ENCODE results near the gene PRR19.

PRR19 gene

GRCh38 chr19:42333018-42333417 lies 31.1 kb downstream of the PRR19 start:
- TF ChIP-seq, protein P1, sequence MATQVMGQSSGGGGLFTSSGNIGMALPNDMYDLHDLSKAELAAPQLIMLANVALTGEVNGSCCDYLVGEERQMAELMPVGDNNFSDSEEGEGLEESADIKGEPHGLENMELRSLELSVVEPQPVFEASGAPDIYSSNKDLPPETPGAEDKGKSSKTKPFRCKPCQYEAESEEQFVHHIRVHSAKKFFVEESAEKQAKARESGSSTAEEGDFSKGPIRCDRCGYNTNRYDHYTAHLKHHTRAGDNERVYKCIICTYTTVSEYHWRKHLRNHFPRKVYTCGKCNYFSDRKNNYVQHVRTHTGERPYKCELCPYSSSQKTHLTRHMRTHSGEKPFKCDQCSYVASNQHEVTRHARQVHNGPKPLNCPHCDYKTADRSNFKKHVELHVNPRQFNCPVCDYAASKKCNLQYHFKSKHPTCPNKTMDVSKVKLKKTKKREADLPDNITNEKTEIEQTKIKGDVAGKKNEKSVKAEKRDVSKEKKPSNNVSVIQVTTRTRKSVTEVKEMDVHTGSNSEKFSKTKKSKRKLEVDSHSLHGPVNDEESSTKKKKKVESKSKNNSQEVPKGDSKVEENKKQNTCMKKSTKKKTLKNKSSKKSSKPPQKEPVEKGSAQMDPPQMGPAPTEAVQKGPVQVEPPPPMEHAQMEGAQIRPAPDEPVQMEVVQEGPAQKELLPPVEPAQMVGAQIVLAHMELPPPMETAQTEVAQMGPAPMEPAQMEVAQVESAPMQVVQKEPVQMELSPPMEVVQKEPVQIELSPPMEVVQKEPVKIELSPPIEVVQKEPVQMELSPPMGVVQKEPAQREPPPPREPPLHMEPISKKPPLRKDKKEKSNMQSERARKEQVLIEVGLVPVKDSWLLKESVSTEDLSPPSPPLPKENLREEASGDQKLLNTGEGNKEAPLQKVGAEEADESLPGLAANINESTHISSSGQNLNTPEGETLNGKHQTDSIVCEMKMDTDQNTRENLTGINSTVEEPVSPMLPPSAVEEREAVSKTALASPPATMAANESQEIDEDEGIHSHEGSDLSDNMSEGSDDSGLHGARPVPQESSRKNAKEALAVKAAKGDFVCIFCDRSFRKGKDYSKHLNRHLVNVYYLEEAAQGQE (IDR thresholded peaks at IDR 0.05; ENCODE audit: insufficient read depth in 1 of 2, low read depth in 2 of 2, low read length in 2 of 2) = no peak
- TF ChIP-seq SIN3A (IDR thresholded peaks at IDR 0.05; ENCODE audit: borderline replicate concordance, insufficient read depth, low read length) (no peak), TAF1 (IDR thresholded peaks at IDR 0.05; ENCODE audit: borderline replicate concordance, insufficient read depth, low read length) (no peak), FOXP2 (optimal IDR thresholded peaks at IDR 0.05; ENCODE audit: borderline replicate concordance, extremely low read depth, extremely low read length, insufficient read depth) (no peak)

DNA sequence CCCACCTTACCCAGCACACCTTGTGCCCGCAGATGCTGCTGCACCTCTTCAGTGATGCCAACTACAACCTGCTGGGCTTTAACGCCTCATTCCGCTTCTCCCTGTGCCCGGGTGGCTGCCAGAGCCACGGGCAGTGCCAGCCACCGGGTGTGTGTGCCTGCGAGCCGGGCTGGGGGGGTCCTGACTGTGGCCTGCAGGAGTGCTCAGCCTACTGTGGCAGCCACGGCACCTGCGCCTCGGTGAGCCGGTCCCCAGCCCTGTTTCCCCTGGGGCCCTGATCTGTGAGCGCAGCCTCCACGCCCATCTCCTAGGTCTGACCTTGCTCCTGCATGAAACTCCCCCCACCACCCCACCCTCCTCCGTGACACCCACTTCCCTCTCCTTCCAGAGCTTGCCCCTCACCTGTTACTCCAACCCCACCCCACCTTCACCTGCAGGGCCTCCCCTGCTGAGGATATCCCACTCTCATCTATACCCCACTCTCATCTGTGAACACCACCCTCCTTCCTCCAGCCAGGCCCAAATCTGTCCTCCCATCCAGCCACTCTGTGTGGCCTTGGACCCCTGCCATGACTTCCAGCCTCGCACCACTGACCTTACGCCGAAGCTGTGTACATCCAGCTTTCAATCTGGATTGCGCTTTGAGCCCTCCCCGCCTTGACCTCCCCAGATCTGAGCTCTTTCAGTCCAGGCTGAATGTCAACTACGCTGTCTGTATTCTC lies 32.2 kb downstream of the PRR19 start:
- TF ChIP-seq POLR2AphosphoS5 (IDR thresholded peaks at IDR 0.05; ENCODE audit: low read depth, low read length) (no peak), SIN3A (IDR thresholded peaks at IDR 0.05; ENCODE audit: borderline replicate concordance, insufficient read depth, low read length) (no peak), FOXP2 (optimal IDR thresholded peaks at IDR 0.05; ENCODE audit: borderline replicate concordance, extremely low read depth, extremely low read length, insufficient read depth) (peak; percentile 32), TAF1 (IDR thresholded peaks at IDR 0.05; ENCODE audit: borderline replicate concordance, insufficient read depth, low read length) (no peak)
- TF ChIP-seq, protein P1 (IDR thresholded peaks at IDR 0.05; ENCODE audit: insufficient read depth in 1 of 2, low read depth in 2 of 2, low read length in 2 of 2) = no peak

DNA sequence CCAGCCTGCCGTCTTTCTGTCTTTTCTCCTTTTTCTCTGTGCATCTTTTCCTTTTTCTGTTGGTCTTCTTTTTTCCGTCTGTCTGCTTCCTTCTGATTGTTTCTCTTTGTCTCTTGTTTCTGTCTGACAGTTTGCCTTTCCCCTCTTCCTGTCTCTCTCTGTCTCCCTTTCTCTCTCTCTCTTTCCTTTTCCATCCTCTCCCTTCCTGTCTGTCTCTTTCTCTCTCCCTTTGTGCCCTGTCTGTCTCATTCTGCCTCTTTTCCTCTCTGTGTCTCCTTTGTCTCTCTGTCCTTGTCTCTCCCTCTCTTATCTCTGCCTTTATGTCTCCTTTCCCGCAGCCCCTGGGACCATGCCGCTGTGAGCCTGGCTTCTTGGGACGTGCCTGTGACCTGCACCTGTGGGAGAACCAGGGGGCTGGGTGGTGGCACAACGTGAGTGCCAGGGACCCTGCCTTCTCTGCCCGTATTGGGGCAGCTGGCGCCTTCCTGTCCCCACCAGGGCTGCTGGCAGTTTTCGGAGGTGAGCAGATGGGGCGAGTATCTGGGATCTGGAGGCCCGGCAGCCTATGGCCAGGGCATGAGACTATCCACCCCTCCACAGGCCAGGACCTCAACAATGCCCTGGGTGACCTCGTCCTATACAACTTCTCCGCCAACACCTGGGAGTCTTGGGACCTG lies 32.9 kb downstream of the PRR19 start:
- no peak for TF ChIP-seq POLR2AphosphoS5 (IDR thresholded peaks at IDR 0.05; ENCODE audit: low read depth, low read length)
- no peak for TF ChIP-seq SIN3A (IDR thresholded peaks at IDR 0.05; ENCODE audit: borderline replicate concordance, insufficient read depth, low read length)
- TF ChIP-seq FOXP2 (optimal IDR thresholded peaks at IDR 0.05; ENCODE audit: borderline replicate concordance, extremely low read depth, extremely low read length, insufficient read depth) = no peak
- TF ChIP-seq TAF1 (IDR thresholded peaks at IDR 0.05; ENCODE audit: borderline replicate concordance, insufficient read depth, low read length) = no peak
- TF ChIP-seq, protein P1 (IDR thresholded peaks at IDR 0.05; ENCODE audit: insufficient read depth in 1 of 2, low read depth in 2 of 2, low read length in 2 of 2) = no peak

DNA sequence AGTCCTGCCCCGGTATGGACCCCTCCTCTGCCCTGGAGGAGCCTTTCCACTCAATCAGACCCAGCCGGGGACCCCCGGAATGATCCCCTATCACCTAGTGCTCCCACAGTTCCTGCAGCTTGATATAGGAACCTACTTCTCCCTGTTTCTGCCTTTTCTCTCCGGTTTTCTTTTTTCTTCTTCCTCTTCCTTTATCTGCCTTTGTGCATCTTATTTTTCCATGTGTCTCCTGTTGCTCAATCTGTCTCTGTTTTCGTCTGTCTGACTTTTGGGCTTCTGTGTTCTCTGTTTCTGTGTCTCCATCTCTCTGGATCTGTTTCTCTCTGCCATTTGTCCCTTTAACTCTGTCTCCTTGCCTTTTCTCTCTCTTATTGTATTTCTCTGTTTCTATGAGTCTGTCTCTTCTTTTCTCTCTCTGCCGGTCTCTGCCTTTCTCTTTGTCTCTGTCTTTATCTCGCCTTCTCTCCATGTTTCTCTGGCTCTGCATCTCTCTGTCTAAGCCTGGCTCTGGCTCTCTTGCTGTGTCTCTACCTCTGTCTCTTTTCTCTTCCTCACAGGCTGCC lies 33.5 kb downstream of the PRR19 start:
- TF ChIP-seq POLR2AphosphoS5 (IDR thresholded peaks at IDR 0.05; ENCODE audit: low read depth, low read length) (no peak), TAF1 (IDR thresholded peaks at IDR 0.05; ENCODE audit: borderline replicate concordance, insufficient read depth, low read length) (no peak), SIN3A (IDR thresholded peaks at IDR 0.05; ENCODE audit: borderline replicate concordance, insufficient read depth, low read length) (no peak), FOXP2 (optimal IDR thresholded peaks at IDR 0.05; ENCODE audit: borderline replicate concordance, extremely low read depth, extremely low read length, insufficient read depth) (no peak)
- TF ChIP-seq, protein P1 (IDR thresholded peaks at IDR 0.05; ENCODE audit: insufficient read depth in 1 of 2, low read depth in 2 of 2, low read length in 2 of 2) = no peak
